Hepatocyte (in vitro differentiated cells): ENCODE results near the gene GALNT14.

Experiments
- CTCF ChIP-seq: fragments of 200-600 bp; sonication (generic); IDR thresholded peaks from 2 replicates; pipeline ENCODE4 v1.5.1; 2016; ENCODE audit warnings: antibody characterized with exemption, mild to moderate bottlenecking; ENCODE audit not compliant: poor library complexity
- EZH2 ChIP-seq: fragments of 200-600 bp; sonication (generic); IDR thresholded peaks from 2 replicates; pipeline ENCODE4 v1.6.1; 2016; ENCODE audit warnings: antibody characterized with exemption, mild to moderate bottlenecking, borderline replicate concordance

DNA sequence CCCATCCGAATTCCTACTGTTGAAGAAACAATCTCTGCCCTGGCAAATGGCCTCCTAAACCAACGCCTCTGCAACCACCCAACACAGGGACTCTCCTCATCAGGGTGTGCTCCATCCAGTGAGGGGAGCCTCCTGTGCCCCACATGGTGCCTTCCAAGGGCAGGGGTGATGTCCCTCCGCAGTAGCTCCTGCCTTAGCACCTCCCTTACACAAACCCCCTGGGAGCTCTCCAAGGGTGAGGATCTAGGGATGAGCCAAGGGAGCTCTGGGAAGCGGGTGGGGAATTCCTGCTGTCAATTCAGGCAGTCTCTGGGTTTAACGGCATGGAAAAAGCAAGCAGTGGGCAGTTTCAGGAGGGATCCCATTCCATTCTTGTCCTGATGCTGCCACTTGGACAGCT is 3.8 kb downstream of the GALNT14 start:
- TF ChIP-seq CTCF, result no peak
- no peak for TF ChIP-seq EZH2
